Measurements from ENCODE around the gene HS3ST4. TPM values are rescaled to one million over a fixed set of nuclear protein-coding genes. Genes with fewer than 3 reads are reported as not detected.

Gene HS3ST4
- total and polyA plus RNA-seq, 2 experiments from 2014 or later = not detected

- Histone ChIP-seq H3K9me2 (ENCODE audit: insufficient read depth) (no peaks in the 10 kb centered on the region), H3K27me3 (replicated peaks; ENCODE audit: insufficient read depth) (no peaks in the 10 kb centered on the region), H3F3A (ENCODE audit: insufficient read depth) (no peaks in the 10 kb centered on the region), H3K36me3 (ENCODE audit: low read depth) (no peaks in the 10 kb centered on the region), H3K79me2 (ENCODE audit: insufficient read depth) (no peaks in the 10 kb centered on the region), H3K9ac (no peak overlapping the region), H3K4me3 (no peak overlapping the region), H4K20me1 (ENCODE audit: insufficient read depth) (no peaks in the 10 kb centered on the region), H3K4me1 (ENCODE audit: insufficient read depth) (no peaks in the 10 kb centered on the region), H3K9me3 (ENCODE audit: low read depth) (no peaks in the 10 kb centered on the region), H3K27ac (no peak overlapping the region), H3K4me2 (ENCODE audit: unreplicated experiment) (no peak overlapping the region), H2AFZ (no peak overlapping the region)
- in situ Hi-C loops (cut with MboI) = no loop called here
- WGBS, 2 experiments (ENCODE audit: low coverage in 1 of 2, low lambda C conversion rate in 2 of 2, missing lambda C conversion rate in 2 of 2) = 7 to 11% methylated on average over 9 of the region's 9 CpGs
- TF ChIP-seq EZH2phosphoT487 (IDR thresholded peaks at IDR 0.05; ENCODE audit: insufficient read depth, low read depth) (no peak), EZH2 (IDR thresholded peaks at IDR 0.05; ENCODE audit: insufficient read depth, poor library complexity, severe bottlenecking) (no peak)
- DNase-seq = no peak
These were observed 177.1 kb downstream of the HS3ST4 start for GRCh38 chr16:25868706-25869370.

GRCh38 chr16:25872369-25873070 is 180.8 kb downstream of the HS3ST4 start:
- Histone ChIP-seq H3K27me3 (replicated peaks; ENCODE audit: insufficient read depth) (no peaks in the 10 kb centered on the region), H3F3A (ENCODE audit: insufficient read depth) (no peaks in the 10 kb centered on the region), H3K4me3 (no peak overlapping the region), H3K36me3 (ENCODE audit: low read depth) (no peaks in the 10 kb centered on the region), H3K9me3 (ENCODE audit: low read depth) (no peaks in the 10 kb centered on the region), H3K4me1 (ENCODE audit: insufficient read depth) (no peaks in the 10 kb centered on the region), H3K27ac (no peak overlapping the region), H3K9ac (no peak overlapping the region), H3K79me2 (ENCODE audit: insufficient read depth) (no peaks in the 10 kb centered on the region), H3K4me2 (ENCODE audit: unreplicated experiment) (no peak overlapping the region), H4K20me1 (ENCODE audit: insufficient read depth) (no peaks in the 10 kb centered on the region), H2AFZ (no peak overlapping the region), H3K9me2 (ENCODE audit: insufficient read depth) (no peaks in the 10 kb centered on the region)
- in situ Hi-C loops (cut with MboI) = no loop called here
- no peak for DNase-seq
- 6 to 11% methylated on average over 3 of the region's 3 CpGs for WGBS, 2 experiments (ENCODE audit: low coverage in 1 of 2, low lambda C conversion rate in 2 of 2, missing lambda C conversion rate in 2 of 2)
- TF ChIP-seq EZH2phosphoT487 (IDR thresholded peaks at IDR 0.05; ENCODE audit: insufficient read depth, low read depth) = no peak
- no peak for TF ChIP-seq EZH2 (IDR thresholded peaks at IDR 0.05; ENCODE audit: insufficient read depth, poor library complexity, severe bottlenecking)

- Histone ChIP-seq H3K36me3 (ENCODE audit: low read depth) (no peaks in the 10 kb centered on the region), H3K4me3 (no peak overlapping the region), H3K79me2 (ENCODE audit: insufficient read depth) (no peaks in the 10 kb centered on the region), H3K9me3 (ENCODE audit: low read depth) (no peaks in the 10 kb centered on the region), H3K27me3 (replicated peaks; ENCODE audit: insufficient read depth) (no peaks in the 10 kb centered on the region), H4K20me1 (ENCODE audit: insufficient read depth) (no peaks in the 10 kb centered on the region), H3F3A (ENCODE audit: insufficient read depth) (no peaks in the 10 kb centered on the region), H3K9me2 (ENCODE audit: insufficient read depth) (no peaks in the 10 kb centered on the region), H3K9ac (no peak overlapping the region), H3K4me1 (ENCODE audit: insufficient read depth) (no peaks in the 10 kb centered on the region), H3K4me2 (ENCODE audit: unreplicated experiment) (no peak overlapping the region), H2AFZ (no peak overlapping the region), H3K27ac (no peak overlapping the region)
- in situ Hi-C loops (cut with MboI) = no loop called here
- DNase-seq = no peak
- TF ChIP-seq EZH2phosphoT487 (IDR thresholded peaks at IDR 0.05; ENCODE audit: insufficient read depth, low read depth) = no peak
- no peak for TF ChIP-seq EZH2 (IDR thresholded peaks at IDR 0.05; ENCODE audit: insufficient read depth, poor library complexity, severe bottlenecking)
These were observed 182.4 kb downstream of the HS3ST4 start for GRCh38 chr16:25874196-25874595.

- Histone ChIP-seq H3K27ac (no peak overlapping the region), H3K36me3 (ENCODE audit: low read depth) (no peaks in the 10 kb centered on the region), H3K9ac (no peak overlapping the region), H3F3A (ENCODE audit: insufficient read depth) (no peaks in the 10 kb centered on the region), H3K9me2 (ENCODE audit: insufficient read depth) (no peaks in the 10 kb centered on the region), H3K9me3 (ENCODE audit: low read depth) (no peaks in the 10 kb centered on the region), H3K4me2 (ENCODE audit: unreplicated experiment) (no peak overlapping the region), H3K27me3 (replicated peaks; ENCODE audit: insufficient read depth) (no peaks in the 10 kb centered on the region), H4K20me1 (ENCODE audit: insufficient read depth) (no peaks in the 10 kb centered on the region), H3K79me2 (ENCODE audit: insufficient read depth) (no peaks in the 10 kb centered on the region), H2AFZ (no peak overlapping the region), H3K4me1 (ENCODE audit: insufficient read depth) (no peaks in the 10 kb centered on the region), H3K4me3 (no peak overlapping the region)
- DNase-seq = no peak
- in situ Hi-C loops (cut with MboI) = no loop called here
- TF ChIP-seq EZH2 (IDR thresholded peaks at IDR 0.05; ENCODE audit: insufficient read depth, poor library complexity, severe bottlenecking) (no peak), EZH2phosphoT487 (IDR thresholded peaks at IDR 0.05; ENCODE audit: insufficient read depth, low read depth) (no peak)
- WGBS, 2 experiments (ENCODE audit: low coverage in 1 of 2, low lambda C conversion rate in 2 of 2, missing lambda C conversion rate in 2 of 2) = 0% methylated on average over 1 of the region's 1 CpG
These were observed 184.3 kb downstream of the HS3ST4 start for GRCh38 chr16:25875956-25876598.
